Activated effector memory CD4-positive, alpha-beta T cell treated with anti-CD3 and anti-CD28 coated beads, Interleukin-2, amount 50 U/mL, for 16 hours (primary cell): ENCODE results near the gene GRAMD1C.

Experiments
- DNase-seq: peaks from one replicate; pipeline ENCODE4 v3.0.0-alpha.2; 2020

GRAMD1C gene

GRCh38 chr3:113867506-113867905 is 28.9 kb downstream of the GRAMD1C start:
- no peak for DNase-seq

DNA sequence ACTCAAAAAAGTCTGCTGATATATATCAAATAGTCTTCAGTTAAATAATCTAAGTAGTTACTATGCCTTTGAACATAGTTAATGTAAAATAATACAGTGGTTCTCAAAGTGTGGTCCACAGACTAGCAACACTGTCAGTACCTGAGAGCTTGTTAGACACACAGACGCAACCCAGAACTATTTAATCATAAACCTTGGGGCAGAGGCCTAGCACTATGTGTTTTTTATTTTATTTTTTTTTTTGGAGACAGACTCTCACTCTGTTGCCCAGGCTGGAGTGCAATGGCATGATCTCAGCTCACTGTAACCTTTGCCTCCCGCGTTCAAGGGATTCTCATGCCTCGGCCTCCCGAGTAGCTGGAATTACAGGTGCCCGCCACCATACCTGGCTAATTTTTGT is 34.7 kb downstream of the GRAMD1C start:
- no peak for DNase-seq

GRCh38 chr3:113873814-113874526 is 35.4 kb downstream of the GRAMD1C start:
- no peak for DNase-seq

- no peak for DNase-seq
Observed at GRCh38 chr3:113878403-113878802, 39.8 kb downstream of the GRAMD1C start.

DNA sequence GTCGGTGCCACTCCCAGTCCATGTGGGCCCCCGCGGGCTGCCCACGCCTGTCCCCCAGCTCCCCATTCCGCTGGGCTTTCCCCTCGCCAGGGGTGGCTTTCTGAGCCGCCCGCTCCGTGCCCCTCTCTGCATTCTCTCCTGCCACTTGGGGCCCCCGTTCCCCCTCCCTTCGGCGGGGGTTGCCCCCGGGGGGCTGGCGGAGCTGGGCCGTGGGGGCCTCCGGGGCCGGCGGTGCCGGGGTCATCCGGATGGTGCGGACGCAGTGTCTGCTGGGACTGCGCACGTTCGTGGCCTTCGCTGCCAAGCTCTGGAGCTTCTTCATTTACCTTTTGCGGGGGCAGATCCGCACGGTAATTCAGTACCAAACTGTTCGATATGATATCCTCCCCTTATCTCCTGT is 46.5 kb downstream of the GRAMD1C start:
- no peak for DNase-seq

- DNase-seq, result no peak
Observed at GRCh38 chr3:113890256-113890900, 51.8 kb downstream of the GRAMD1C start.

GRCh38 chr3:113894927-113895326 is 56.3 kb downstream of the GRAMD1C start:
- DNase-seq, result no peak

GRCh38 chr3:113895964-113896363 is 57.4 kb downstream of the GRAMD1C start:
- DNase-seq, result no peak

DNA sequence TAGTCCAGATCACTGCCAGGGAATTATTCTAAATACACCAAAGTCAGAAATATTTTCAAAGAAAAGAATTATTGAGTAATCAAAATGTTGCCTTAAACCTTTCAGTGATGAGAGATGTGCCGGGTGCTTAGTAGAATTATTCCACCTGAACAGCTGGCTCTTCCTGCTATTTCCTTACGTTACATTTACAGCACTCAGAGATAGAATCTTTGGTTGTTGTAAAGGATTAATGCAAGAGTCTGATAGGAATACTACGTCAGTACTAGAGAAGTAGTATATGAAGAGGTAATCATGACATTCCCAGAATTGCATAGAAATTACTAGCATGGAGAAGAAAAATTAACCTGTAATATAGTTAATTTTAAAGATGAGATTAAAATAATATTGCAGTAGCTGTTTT is 58.3 kb downstream of the GRAMD1C start:
- DNase-seq, result no peak

DNA sequence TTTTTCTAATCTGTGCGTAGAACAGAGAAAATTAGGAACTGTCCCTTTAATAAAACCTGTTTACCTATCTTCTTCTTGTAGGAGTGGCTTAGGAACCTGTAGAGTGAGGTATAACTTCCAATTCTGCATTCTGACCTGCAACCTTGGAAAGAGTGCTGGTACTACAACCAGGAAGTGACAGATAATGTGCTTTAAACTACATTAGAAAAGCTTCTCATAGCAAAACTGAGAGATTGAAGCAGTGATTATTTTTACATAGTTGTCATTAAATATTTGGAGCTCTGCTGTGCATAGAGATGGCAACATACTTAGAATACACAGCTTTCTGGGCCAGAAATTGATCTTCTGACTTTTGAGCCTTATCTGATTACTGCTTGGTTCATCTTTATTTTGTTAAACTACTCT is 58.8 kb downstream of the GRAMD1C start:
- DNase-seq, result no peak

DNA sequence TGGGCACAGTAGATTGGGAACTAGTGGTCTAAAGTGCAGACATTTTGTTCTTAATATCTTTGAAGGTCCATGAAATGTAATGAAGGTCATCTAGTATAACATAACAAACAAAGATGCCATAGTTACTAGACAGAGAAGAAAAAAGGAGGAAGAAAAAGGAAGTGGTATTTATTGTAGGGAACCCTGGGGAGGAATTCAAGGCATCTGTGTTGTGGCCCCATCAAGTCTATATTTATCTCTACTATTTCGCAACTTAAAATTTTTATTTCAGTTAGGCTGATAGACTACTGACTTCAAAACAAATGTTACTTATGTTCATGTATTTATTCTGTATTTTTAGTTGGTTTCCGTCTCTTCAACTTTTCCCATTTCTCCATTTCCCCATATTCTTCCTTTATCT is 60.3 kb downstream of the GRAMD1C start:
- no peak for DNase-seq

DNA sequence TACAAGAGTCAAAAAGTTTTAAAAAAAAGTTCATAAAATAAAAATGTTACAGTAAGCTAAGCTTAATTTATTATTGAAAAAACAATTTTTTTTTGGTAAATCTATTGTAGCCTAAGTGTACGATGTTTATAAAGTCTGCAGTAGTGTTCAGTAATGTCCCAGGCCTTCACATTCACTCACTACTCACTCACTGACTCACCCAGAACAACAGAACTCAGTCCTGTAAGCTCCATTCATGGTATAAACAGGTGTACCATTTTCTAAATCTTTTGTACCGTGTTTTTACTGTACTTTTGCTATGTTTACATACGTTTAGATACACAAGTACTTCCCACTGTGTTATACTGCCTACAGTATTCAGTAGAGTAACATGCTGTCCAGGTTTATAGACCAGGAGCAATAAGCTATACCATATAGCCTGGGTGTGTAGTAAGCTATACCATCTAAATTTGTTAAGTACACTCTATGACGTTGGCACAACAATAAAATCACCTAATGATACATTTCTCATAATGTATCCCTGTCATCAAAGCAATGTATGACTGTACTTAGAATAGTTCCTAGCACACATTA is 68.1 kb downstream of the GRAMD1C start:
- DNase-seq, result no peak

GRCh38 chr3:113908133-113908532 is 69.5 kb downstream of the GRAMD1C start:
- no peak for DNase-seq

- DNase-seq, result no peak
Observed at GRCh38 chr3:113910966-113911365, 72.4 kb downstream of the GRAMD1C start.

DNA sequence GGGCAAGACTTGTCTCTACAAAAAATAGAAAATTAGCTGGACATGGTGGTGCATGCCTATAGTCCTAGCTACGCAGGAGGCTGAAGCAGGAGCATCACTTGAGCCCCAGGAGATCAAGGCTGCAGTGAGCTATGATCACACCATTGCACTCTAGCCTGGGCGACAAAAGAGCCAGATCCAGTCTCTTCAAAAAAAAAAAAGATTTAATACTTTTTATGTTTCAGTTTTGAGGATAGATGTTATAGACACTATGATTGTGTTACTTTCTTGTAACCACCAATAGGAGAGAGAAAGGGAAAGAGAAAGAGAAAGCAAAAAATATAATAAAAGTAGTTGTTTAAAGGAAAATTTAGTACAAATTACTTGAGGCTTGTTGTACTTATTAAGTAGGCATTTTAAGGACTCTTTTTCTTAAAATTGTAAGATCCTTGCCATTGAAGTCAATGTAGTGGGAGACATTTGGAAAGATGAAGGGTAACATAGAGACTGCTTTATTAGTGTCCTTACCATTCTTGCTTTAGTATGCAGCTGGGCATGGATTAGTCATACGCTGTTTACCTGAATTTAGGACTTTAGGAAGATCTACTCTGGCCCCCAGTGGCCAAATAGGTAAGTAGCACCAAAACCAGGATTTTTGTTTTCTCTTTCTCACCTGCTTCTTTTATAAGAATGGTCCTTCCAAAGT is 74.1 kb downstream of the GRAMD1C start:
- DNase-seq, result no peak

DNA sequence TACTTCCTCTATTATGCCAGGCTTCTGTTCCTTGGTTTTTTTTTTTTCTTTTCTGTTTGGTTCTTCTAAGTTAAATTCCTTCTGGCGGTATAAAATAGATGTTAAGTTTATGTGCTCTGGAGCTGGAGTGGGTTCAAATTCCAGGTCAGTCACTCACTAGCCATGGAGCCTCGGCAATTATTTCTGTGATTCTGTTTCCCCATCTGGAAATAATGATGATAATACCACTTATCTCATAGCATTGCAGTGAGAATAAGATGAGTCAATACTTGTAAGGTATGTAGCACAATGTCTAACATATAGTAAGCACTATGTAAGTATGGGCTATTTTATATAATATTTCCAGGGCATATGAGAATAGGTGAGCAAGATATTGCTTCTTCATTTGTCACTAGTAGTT is 76.1 kb downstream of the GRAMD1C start:
- no peak for DNase-seq

DNA sequence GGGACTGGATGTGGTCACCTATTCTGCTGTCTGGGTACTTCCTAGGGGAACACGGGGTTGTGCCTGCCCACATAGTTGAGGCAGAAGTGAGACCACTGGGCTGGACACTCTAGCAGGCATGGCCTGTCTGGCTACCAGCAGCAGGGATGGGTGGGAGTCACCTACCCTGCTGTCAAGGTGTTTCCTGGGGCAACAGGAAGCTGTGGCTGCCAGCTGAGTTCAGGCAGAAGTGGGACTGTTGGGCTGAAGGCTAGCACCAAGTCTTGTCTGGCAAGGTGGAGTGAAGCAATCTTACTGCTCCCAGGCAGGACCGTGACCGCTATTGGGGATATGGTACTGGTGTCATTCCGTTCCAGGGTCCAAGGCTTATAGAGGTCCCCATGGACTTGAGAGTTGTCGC is 89.0 kb downstream of the GRAMD1C start:
- no peak for DNase-seq

- DNase-seq, result no peak
Observed at GRCh38 chr3:113946831-113947230, 108.2 kb downstream of the GRAMD1C start.

DNA sequence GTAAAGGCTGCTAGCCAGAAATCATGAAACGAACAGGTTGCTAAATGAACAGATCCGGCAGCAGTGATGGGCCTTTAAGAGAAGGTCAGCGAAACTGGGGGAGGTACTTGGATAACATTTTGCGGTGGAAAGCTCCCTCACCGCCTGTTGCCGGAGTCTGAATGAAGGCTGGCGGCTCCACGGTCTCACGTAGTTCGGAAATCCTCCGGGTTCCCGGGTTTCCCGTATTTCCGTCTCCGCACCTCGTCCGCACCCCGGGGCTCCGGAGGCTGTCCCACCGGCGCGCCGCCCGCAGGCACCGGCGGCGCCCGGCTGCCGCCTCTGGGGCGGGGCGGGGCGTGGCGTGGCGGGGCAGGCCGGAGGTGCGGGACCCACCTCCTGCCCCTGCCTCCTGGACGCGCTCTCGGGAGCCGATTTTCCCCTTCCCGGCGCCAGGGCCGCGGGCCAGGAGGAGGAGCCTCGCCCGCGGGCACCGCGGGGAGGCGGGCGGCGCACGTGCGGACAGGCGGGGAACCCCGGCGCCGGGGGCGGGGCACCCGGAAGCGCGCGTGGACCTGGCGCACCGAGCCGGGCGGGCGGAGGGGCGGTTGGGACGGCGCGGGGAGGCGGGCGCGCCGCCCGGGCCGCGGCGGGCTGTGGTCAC is 108.9 kb downstream of the GRAMD1C start, which contains the start of gene ZDHHC23:
ZDHHC23 (plus strand) TSS at position 642 of the 643 bp plus-strand sequence. CDS start 790 bp downstream, outside the sequence.
- DNase-seq, result peak; percentile 90

DNA sequence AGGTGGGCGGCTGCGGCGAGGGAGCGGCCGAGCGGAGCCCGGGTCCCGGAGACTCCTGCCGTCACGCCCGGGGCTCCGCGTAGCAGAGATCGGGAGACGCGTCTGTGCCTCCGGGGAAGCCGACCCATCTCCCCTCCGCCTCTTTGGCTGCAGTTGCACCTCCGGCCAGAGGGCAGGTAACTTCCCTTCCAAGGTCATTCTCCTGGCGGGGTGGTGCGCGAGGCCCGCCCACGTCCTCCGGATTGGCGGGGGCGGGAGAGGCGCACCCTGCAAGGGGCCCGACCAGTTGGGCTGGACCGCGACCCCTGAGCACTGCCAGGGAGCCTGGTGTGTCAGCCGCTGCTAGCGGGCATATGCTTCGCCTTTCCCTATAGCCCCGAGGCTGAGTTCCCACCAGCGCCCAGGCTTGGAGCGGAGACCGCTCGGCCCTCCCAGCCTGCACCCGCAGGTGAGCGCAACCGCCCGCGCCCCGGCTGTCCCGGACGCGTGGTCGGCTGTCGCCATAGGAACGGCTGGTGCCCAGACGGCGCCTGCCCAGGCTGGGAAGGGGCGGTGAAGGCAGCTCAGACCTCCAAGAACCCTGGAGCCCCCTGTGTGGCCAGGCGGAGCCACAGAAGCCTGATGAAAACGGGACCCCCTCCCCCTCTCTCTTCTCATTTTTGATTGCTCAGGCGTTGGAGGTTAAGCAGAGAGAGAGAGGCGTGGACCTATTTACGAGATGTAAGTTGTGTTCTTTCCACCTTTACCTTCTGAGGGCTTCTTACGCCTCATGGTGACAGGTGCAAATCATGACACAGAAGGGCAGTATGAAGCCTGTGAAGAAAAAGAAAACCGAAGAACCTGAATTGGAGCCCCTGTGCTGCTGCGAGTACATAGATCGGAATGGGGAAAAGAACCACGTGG is 109.7 kb downstream of the GRAMD1C start:
- DNase-seq, result peak; percentile 73

GRCh38 chr3:113952921-113953320 is 114.3 kb downstream of the GRAMD1C start:
- no peak for DNase-seq

DNA sequence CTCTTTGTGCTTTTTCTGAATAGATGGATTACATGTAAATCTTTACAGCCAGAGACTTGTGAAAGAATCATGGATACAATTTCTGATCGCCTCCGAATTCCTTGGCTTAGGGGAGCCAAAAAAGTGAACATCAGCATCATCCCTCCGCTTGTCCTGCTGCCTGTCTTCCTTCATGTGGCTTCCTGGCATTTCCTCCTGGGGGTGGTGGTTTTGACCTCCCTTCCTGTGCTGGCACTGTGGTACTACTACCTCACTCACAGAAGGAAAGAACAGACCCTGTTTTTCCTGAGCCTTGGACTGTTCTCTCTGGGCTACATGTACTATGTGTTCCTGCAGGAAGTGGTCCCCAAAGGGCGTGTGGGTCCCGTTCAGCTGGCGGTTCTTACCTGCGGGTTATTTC is 115.1 kb downstream of the GRAMD1C start:
- DNase-seq, result no peak
